HG02981 (cell line): ENCODE measurements around the gene CCDC91.

Experiments used
- ATAC-seq: cut with Tn5 transposase; IDR thresholded peaks from one replicate; pipeline ENCODE4 v1.9.1; 2021; ENCODE audit warnings: mild to moderate bottlenecking, moderate library complexity; ENCODE audit not compliant: unreplicated experiment

The CCDC91 gene

GRCh38 chr12:28190321-28191050, at the start of gene CCDC91:
CCDC91 (plus strand) TSS chr12:28190456; CDS start chr12:28257216, 66,760 bp downstream.
- ATAC-seq, result peak; percentile 84

- no peak for ATAC-seq
Observed at GRCh38 chr12:28144059-28144458, 46.2 kb upstream of the CCDC91 start.

GRCh38 chr12:28144532-28144931, 45.7 kb upstream of the CCDC91 start:
- no peak for ATAC-seq

GRCh38 chr12:28145216-28145615, 45.0 kb upstream of the CCDC91 start:
- ATAC-seq, result no peak

GRCh38 chr12:28149279-28149678, 41.0 kb upstream of the CCDC91 start:
- ATAC-seq, result no peak

- no peak for ATAC-seq
Observed at GRCh38 chr12:28156362-28156761, 33.9 kb upstream of the CCDC91 start.

- ATAC-seq, result no peak
Observed at GRCh38 chr12:28156804-28157203, 33.5 kb upstream of the CCDC91 start.

GRCh38 chr12:28158353-28158752, 31.9 kb upstream of the CCDC91 start:
- ATAC-seq, result no peak

GRCh38 chr12:28159688-28160087, 30.6 kb upstream of the CCDC91 start:
- ATAC-seq, result no peak

- no peak for ATAC-seq
Observed at GRCh38 chr12:28161697-28162096, 28.6 kb upstream of the CCDC91 start.

GRCh38 chr12:28162697-28163096, 27.6 kb upstream of the CCDC91 start:
- no peak for ATAC-seq

GRCh38 chr12:28164644-28165275, 25.5 kb upstream of the CCDC91 start:
- ATAC-seq, result no peak

- no peak for ATAC-seq
Observed at GRCh38 chr12:28167981-28168485, 22.2 kb upstream of the CCDC91 start.

- no peak for ATAC-seq
Observed at GRCh38 chr12:28171356-28172060, 18.7 kb upstream of the CCDC91 start.

GRCh38 chr12:28172434-28173030, 17.7 kb upstream of the CCDC91 start:
- ATAC-seq, result no peak

- no peak for ATAC-seq
Observed at GRCh38 chr12:28173440-28173839, 16.8 kb upstream of the CCDC91 start.

GRCh38 chr12:28175098-28175589, 15.1 kb upstream of the CCDC91 start:
- no peak for ATAC-seq

GRCh38 chr12:28176295-28176694, 14.0 kb upstream of the CCDC91 start:
- ATAC-seq, result no peak

GRCh38 chr12:28177461-28177860, 12.8 kb upstream of the CCDC91 start:
- no peak for ATAC-seq

GRCh38 chr12:28177905-28178304, 12.4 kb upstream of the CCDC91 start:
- no peak for ATAC-seq

GRCh38 chr12:28178775-28179174, 11.5 kb upstream of the CCDC91 start:
- ATAC-seq, result no peak
